Osteoblast (primary cell): Measurements from ENCODE around the gene PARP16. TPM values are rescaled to one million over a fixed set of nuclear protein-coding genes. Genes with fewer than 3 reads are reported as not detected.
"Not testable (repeated sequence)": the region's sequence is repeated elsewhere in the genome, so short reads cannot be mapped to it uniquely, and the experiment has no call there.

Experiments used
- DNase-seq: peaks from one replicate; pipeline ENCODE4 v3.0.0; 2011; ENCODE audit warnings: low spot score, mixed read lengths; ENCODE audit not compliant: insufficient read length; ENCODE audit errors: missing footprints
- H2AFZ ChIP-seq: 2 replicates; pipeline ENCODE4 v1.6.0; 2011; ENCODE audit warnings: mild to moderate bottlenecking, low read length
- H3K27ac ChIP-seq: 2 replicates; pipeline ENCODE4 v1.5.1; 2011; ENCODE audit warnings: mild to moderate bottlenecking, low read depth, low read length, moderate library complexity
- H3K27me3 ChIP-seq: 2 replicates; pipeline ENCODE4 v1.6.0; 2012; ENCODE audit warnings: mild to moderate bottlenecking, control low read depth, inconsistent platforms, low read length, moderate library complexity; ENCODE audit not compliant: insufficient read depth
- H3K36me3 ChIP-seq: 2 replicates; pipeline ENCODE4 v1.5.1; 2011; ENCODE audit warnings: mild to moderate bottlenecking, low read length, control low read depth, moderate library complexity; ENCODE audit not compliant: insufficient read depth
- H3K4me1 ChIP-seq: 2 replicates; pipeline ENCODE4 v1.5.1; 2011; ENCODE audit warnings: mild to moderate bottlenecking, low read length, control low read depth, moderate library complexity; ENCODE audit not compliant: insufficient read depth
- H3K4me2 ChIP-seq: 2 replicates; pipeline ENCODE4 v1.6.0; 2011; ENCODE audit warnings: mild to moderate bottlenecking, low read length; ENCODE audit not compliant: insufficient read depth
- H3K4me3 ChIP-seq: fragments of 200-600 bp; sonication (generic); 3 replicates; pipeline ENCODE4 v1.5.1; 2012; ENCODE audit warnings: mild to moderate bottlenecking, low read length, inconsistent platforms; ENCODE audit not compliant: insufficient read depth
- H3K79me2 ChIP-seq: 2 replicates; pipeline ENCODE4 v1.6.0; 2012; ENCODE audit warnings: mild to moderate bottlenecking, low read length, control low read depth, inconsistent platforms; ENCODE audit not compliant: insufficient read depth
- H3K9me3 ChIP-seq: 2 replicates; pipeline ENCODE4 v1.5.1; 2011; ENCODE audit warnings: low read depth, low read length, control low read depth
- H4K20me1 ChIP-seq: 2 replicates; pipeline ENCODE4 v1.6.0; 2012; ENCODE audit warnings: mild to moderate bottlenecking, low read length, control low read depth; ENCODE audit not compliant: insufficient read depth
- total RNA-seq: library from RNA; depleted of rRNA; stranded (reverse); fragments of >200 nt; gene quantifications from 2 replicates; pipeline ENCODE4 v1.2.3, GENCODE V29; 2012
- TF ChIP-seq, protein P1 (sequence below): IDR thresholded peaks from 2 replicates; pipeline ENCODE4 v1.5.1; 2011; ENCODE audit warnings: mild to moderate bottlenecking, low read depth, low read length, moderate library complexity; ENCODE audit errors: extremely low read depth

Gene PARP16
- total RNA-seq, 1 donor: 6.2 TPM

DNA sequence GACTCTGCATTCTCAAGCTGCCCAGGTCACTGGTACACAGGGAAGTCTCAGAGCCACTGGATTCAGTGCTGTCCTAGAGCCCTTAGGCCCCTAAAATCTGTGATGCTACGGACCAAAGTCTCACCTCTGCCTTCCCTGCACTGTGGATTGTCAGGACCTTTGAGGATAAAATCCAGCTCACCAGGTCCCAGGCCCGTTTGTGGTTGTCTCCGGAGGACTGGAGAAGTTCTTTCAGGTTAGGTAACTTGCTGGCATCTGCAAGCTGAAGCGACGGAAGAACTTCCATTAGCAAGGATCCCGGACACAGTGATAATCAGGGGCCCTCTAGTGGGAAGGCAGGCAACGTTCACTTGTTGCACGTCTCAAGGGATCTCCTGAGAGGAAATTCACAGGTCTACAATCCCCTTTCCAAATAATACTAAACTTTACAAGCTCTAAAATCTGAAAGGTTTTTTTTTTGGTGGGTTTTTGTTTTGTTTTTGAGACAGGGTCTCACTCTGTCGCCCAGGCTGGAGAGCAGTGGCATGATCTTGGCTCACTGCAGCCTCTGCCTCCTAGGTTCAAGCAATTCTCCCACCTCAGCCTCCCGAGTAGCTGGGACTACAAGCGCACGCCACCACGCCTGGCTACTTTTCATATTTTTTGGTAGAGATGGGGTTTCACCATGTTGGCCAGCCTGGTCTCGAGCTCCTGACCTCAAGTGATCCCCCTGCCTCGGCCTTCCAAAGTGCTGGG is 15.7 kb downstream of the PARP16 start:
- not testable (repeated sequence) for H3K9me3 ChIP-seq, H3K27ac ChIP-seq, H3K27me3 ChIP-seq, H3K4me1 ChIP-seq, H3K79me2 ChIP-seq, H4K20me1 ChIP-seq, H3K4me3 ChIP-seq, H3K36me3 ChIP-seq, H3K4me2 ChIP-seq
- H2AFZ ChIP-seq: peak overlapping the region; percentile 70
- peak; percentile 91 for DNase-seq
- TF ChIP-seq, protein P1, sequence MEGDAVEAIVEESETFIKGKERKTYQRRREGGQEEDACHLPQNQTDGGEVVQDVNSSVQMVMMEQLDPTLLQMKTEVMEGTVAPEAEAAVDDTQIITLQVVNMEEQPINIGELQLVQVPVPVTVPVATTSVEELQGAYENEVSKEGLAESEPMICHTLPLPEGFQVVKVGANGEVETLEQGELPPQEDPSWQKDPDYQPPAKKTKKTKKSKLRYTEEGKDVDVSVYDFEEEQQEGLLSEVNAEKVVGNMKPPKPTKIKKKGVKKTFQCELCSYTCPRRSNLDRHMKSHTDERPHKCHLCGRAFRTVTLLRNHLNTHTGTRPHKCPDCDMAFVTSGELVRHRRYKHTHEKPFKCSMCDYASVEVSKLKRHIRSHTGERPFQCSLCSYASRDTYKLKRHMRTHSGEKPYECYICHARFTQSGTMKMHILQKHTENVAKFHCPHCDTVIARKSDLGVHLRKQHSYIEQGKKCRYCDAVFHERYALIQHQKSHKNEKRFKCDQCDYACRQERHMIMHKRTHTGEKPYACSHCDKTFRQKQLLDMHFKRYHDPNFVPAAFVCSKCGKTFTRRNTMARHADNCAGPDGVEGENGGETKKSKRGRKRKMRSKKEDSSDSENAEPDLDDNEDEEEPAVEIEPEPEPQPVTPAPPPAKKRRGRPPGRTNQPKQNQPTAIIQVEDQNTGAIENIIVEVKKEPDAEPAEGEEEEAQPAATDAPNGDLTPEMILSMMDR: peak; percentile 81

GRCh38 chr15:65268411-65268810 is 18.3 kb downstream of the PARP16 start:
- no peaks in the 10 kb centered on the region for H3K4me1 ChIP-seq
- TF ChIP-seq, protein P1: no peak
- no peak for DNase-seq
- H3K4me3 ChIP-seq: no peak overlapping the region
- H3K27me3 ChIP-seq: no peaks in the 10 kb centered on the region
- no peak overlapping the region for H2AFZ ChIP-seq
- H3K36me3 ChIP-seq: no peaks in the 10 kb centered on the region
- H4K20me1 ChIP-seq: peaks cover 4% of the 10 kb centered on the region
- no peaks in the 10 kb centered on the region for H3K9me3 ChIP-seq
- H3K4me2 ChIP-seq: no peak overlapping the region
- no peak overlapping the region for H3K27ac ChIP-seq
- H3K79me2 ChIP-seq: no peaks in the 10 kb centered on the region

DNA sequence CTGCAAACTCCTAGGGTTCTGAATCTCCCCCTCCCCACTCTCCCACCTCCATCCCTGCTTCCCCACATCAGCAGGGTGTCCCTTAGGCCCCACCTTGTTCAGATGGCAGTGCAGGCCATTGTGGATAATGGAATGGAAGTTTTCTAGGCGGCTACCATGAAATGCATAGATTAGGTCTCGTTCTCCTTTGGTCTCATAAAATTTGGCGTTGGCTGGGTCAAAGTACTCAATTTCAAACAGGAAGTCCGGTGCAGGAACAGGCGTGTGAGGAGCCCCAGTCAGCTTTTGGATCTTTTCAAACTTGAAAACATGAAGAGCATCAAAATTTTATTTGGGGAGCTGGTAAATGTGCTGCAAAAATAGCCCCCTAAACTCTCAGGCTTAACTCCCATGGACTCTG is 20.2 kb downstream of the PARP16 start:
- DNase-seq: no peak
- H2AFZ ChIP-seq: no peak overlapping the region
- no peak overlapping the region for H3K4me2 ChIP-seq
- H3K79me2 ChIP-seq: no peaks in the 10 kb centered on the region
- no peak overlapping the region for H3K4me3 ChIP-seq
- no peaks in the 10 kb centered on the region for H3K36me3 ChIP-seq
- no peak overlapping the region for H3K27ac ChIP-seq
- H3K9me3 ChIP-seq: no peaks in the 10 kb centered on the region
- peaks cover 1% of the 10 kb centered on the region for H4K20me1 ChIP-seq
- H3K4me1 ChIP-seq: no peaks in the 10 kb centered on the region
- TF ChIP-seq, protein P1: no peak
- no peaks in the 10 kb centered on the region for H3K27me3 ChIP-seq

DNA sequence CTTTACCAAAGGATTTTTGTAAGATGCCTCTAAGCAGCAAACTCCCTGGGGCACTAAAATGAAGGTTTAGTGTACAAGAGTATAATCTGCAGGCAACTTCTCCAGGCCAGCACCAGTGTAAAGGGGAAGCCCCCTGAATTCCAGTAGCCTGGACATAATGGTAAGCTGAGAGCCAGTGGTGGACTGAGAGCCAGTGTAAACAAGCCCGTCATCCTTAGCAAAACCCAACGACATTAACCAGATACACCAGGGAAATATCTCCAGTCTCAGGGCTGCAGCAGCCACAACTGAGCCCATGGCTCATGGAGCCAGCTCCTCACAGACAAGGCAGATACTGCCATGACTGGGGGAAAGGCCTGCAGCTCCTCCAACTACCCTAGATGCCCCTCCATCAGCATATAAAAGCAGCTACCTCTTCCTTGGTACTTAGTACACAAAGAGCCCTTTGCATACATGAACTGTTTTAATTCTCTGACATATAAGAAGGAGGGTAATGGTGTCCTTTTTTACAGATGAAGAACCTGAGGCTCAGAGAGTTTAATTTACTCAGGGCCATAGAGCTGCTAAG is 21.7 kb downstream of the PARP16 start:
- Histone ChIP-seq H3K79me2 (no peaks in the 10 kb centered on the region), H2AFZ (no peak overlapping the region), H3K36me3 (peaks cover 5% of the 10 kb centered on the region), H3K27ac (no peak overlapping the region), H3K27me3 (no peaks in the 10 kb centered on the region), H3K4me1 (no peaks in the 10 kb centered on the region), H3K4me3 (no peak overlapping the region), H4K20me1 (no peaks in the 10 kb centered on the region), H3K9me3 (no peaks in the 10 kb centered on the region), H3K4me2 (no peak overlapping the region)
- no peak for DNase-seq
- TF ChIP-seq, protein P1: no peak
